Measurements from ENCODE around the gene NTNG2. TPM values are rescaled to one million over a fixed set of nuclear protein-coding genes. Genes with fewer than 3 reads are reported as not detected.

The NTNG2 gene
- total RNA-seq, 2 experiments from 2014 or later, result 1.8 to 2.0 TPM

GRCh38 chr9:132207839-132208615, 46.2 kb downstream of the NTNG2 start:
- Mint-ChIP-seq H3K36me3 (ENCODE audit: low read depth) (no peaks in the 10 kb centered on the region), H3K4me1 (peaks cover 3% of the 10 kb centered on the region), H3K4me3 (no peak overlapping the region), H3K9me3 (ENCODE audit: low read depth) (peaks cover 8% of the 10 kb centered on the region), H3K27me3 (peaks cover 2% of the 10 kb centered on the region), H3K27ac (peak overlapping the region; percentile 39)
- CTCF ChIA-PET, result interaction anchor here (0.6 kb wide), 2 partner anchors 37 to 481 kb away, joined by 3 to 4 read pairs; no protein-coding TSS in a partner anchor
- DNase-seq, result peak; percentile 33
- intact Hi-C loops (cut with DNase I, micrococcal nuclease), result no loop called here
- peak; percentile 66 for ATAC-seq
- POLR2A ChIA-PET, result no interaction called here

- intact Hi-C loops (cut with DNase I, micrococcal nuclease), result no loop called here
- Mint-ChIP-seq H3K27ac (no peak overlapping the region), H3K4me1 (peaks cover 3% of the 10 kb centered on the region), H3K27me3 (peaks cover 2% of the 10 kb centered on the region), H3K36me3 (ENCODE audit: low read depth) (no peaks in the 10 kb centered on the region), H3K9me3 (ENCODE audit: low read depth) (peaks cover 8% of the 10 kb centered on the region), H3K4me3 (no peak overlapping the region)
- ATAC-seq (no peak), DNase-seq (no peak)
- ChIA-PET CTCF (no interaction called here), POLR2A (no interaction called here)
Observed at GRCh38 chr9:132209228-132209627, 47.4 kb downstream of the NTNG2 start.

GRCh38 chr9:132210472-132211145, 48.8 kb downstream of the NTNG2 start:
- Mint-ChIP-seq H3K4me3 (no peak overlapping the region), H3K27ac (no peak overlapping the region), H3K36me3 (ENCODE audit: low read depth) (no peaks in the 10 kb centered on the region), H3K9me3 (ENCODE audit: low read depth) (no peaks in the 10 kb centered on the region), H3K27me3 (peaks cover 2% of the 10 kb centered on the region), H3K4me1 (peaks cover 3% of the 10 kb centered on the region)
- intact Hi-C loops (cut with DNase I, micrococcal nuclease), result no loop called here
- ATAC-seq (peak; percentile 76), DNase-seq (peak; percentile 47)
- POLR2A ChIA-PET, result no interaction called here
- CTCF ChIA-PET, result no interaction called here

DNA sequence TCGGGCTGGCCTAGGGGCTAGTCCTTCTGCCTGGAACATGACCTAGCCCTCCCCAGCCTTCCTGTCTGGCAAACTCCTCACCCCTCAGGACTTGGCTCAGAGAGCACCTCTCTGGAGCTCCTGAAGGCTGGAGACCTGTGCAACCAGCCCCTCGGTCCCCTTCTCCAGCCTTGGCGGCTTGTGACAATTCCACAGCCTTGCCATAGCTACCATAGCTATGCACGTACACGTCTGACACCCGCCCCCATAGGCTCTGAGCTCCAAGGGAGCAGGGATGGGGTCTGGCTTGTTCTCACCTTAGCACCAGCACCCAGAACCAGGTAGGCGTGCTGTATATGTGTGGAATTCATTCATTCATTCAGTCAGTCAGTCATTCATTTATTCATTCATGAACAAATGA, 49.7 kb downstream of the NTNG2 start:
- Mint-ChIP-seq H3K27me3 (peaks cover 2% of the 10 kb centered on the region), H3K9me3 (ENCODE audit: low read depth) (no peaks in the 10 kb centered on the region), H3K4me1 (peaks cover 3% of the 10 kb centered on the region), H3K27ac (no peak overlapping the region), H3K36me3 (ENCODE audit: low read depth) (no peaks in the 10 kb centered on the region), H3K4me3 (no peak overlapping the region)
- ChIA-PET POLR2A (no interaction called here), CTCF (interaction anchor here (0.6 kb wide), 1 partner anchor 144 kb away, joined by 3 read pairs; no protein-coding TSS in a partner anchor)
- intact Hi-C loops (cut with DNase I, micrococcal nuclease), result no loop called here
- no peak for DNase-seq
- no peak for ATAC-seq

DNA sequence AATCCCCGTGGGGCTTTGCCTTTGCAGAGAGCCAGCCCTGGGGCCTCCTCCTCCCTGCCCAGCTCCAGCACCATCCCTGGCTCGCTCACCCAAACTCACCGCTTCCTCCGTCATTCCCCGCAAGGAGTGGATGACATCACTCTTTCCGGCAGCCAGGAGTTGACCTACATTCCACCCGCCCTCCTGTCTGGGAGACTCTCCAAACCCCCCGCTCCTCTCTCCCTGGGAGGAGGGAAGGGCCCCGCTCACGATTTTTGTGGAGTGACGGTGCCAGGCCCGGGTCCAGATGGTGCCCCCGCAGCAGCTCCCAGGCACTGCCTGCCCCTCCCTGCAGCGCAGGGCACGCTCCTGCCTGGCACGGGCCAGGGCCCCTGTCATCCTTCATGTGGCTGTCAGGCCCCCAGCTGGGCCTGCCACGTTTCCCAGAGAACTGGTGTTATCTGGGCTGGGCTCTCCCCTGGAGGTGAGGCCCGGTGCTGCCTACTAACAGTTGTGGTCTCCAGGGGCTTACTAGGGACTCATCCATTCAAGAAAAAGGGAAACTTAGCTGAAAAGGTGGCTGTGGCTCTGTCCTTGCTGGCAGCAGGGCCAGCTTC, 52.3 kb downstream of the NTNG2 start:
- intact Hi-C loops (cut with DNase I, micrococcal nuclease), result no loop called here
- POLR2A ChIA-PET, result no interaction called here
- ATAC-seq (no peak), DNase-seq (no peak)
- no peaks in the 10 kb centered on the region for H3K4me1 Mint-ChIP-seq
- no peaks in the 10 kb centered on the region for H3K36me3 Mint-ChIP-seq (ENCODE audit: low read depth)
- CTCF ChIA-PET, result interaction anchor here (1.9 kb wide), 1 partner anchor 22 kb away, joined by 9 read pairs; no protein-coding TSS in a partner anchor
- H3K27ac Mint-ChIP-seq, result no peak overlapping the region
- H3K4me3 Mint-ChIP-seq, result no peak overlapping the region
- H3K9me3 Mint-ChIP-seq (ENCODE audit: low read depth), result no peaks in the 10 kb centered on the region
- peaks cover under 1% of the 10 kb centered on the region for H3K27me3 Mint-ChIP-seq

DNA sequence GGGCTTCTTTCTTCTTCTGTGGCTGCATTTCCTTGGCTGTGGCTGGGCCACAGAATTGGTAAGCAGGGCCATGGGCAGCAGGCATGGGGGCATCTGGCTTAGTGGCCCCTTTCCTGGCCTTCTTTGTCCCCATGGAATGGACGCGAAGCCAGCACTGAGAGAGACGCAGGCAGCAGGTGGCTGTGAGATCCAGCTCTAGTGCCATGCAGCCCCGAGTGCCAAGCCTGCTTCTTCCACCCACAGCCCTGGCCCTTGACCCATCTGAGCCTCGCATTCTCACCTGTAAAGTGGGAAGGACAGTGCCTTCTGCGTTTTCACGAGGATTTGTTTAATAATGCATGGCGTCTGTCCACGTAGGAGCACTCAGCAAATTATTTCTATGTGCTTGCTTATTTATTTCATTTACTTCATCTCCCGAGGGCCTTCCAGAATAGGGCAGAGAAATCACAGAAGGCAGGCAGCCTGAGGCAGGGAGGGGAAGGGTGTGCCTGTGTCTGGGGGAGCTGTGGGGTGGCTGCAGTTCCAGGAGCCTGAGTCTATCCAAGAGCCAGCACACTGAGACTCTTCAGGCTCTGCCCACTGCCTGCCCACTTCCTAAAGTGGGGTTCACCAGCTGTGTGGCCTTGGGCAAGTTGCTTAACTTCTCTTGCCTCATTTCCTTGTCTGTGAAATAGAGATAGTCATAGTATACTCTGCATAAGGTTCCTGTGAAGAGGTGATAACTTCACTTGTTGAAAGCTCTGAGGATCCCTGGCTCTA, 55.2 kb downstream of the NTNG2 start:
- Mint-ChIP-seq H3K27me3 (no peaks in the 10 kb centered on the region), H3K4me1 (no peaks in the 10 kb centered on the region), H3K9me3 (ENCODE audit: low read depth) (no peaks in the 10 kb centered on the region), H3K4me3 (no peak overlapping the region), H3K36me3 (ENCODE audit: low read depth) (no peaks in the 10 kb centered on the region), H3K27ac (no peak overlapping the region)
- POLR2A ChIA-PET, result no interaction called here
- CTCF ChIA-PET, result interaction anchor here (1.8 kb wide), 1 partner anchor 19 kb away, joined by 4 read pairs; no protein-coding TSS in a partner anchor
- ATAC-seq (no peak), DNase-seq (no peak)
- intact Hi-C loops (cut with DNase I, micrococcal nuclease), result no loop called here

DNA sequence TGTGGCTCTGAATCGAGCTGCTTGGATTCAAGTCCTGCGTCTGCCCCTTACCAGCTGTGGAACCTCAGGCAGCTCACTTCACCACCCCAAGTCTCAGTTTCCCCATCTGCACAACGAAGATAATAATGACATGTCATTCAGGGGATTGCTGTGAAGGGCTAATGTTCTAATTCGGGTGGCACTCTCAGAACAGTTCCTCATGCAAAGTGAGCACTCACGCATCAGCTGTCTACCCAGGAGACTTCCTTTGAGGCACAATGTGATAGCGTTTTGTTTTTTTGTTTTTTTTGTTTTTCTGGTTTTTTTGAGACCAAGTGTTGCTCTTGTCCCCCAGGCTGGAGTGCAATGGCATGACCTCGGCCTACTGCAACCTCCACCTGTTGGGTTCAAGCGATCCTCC, 56.4 kb downstream of the NTNG2 start:
- H3K36me3 Mint-ChIP-seq (ENCODE audit: low read depth), result no peaks in the 10 kb centered on the region
- CTCF ChIA-PET, result interaction anchor here (0.9 kb wide), 1 partner anchor 48 kb away, joined by 3 read pairs; no protein-coding TSS in a partner anchor
- no peak overlapping the region for H3K27ac Mint-ChIP-seq
- DNase-seq (no peak), ATAC-seq (no peak)
- POLR2A ChIA-PET, result no interaction called here
- intact Hi-C loops (cut with DNase I, micrococcal nuclease), result no loop called here
- H3K9me3 Mint-ChIP-seq (ENCODE audit: low read depth), result no peaks in the 10 kb centered on the region
- H3K4me3 Mint-ChIP-seq, result no peak overlapping the region
- H3K27me3 Mint-ChIP-seq, result peaks cover under 1% of the 10 kb centered on the region
- no peaks in the 10 kb centered on the region for H3K4me1 Mint-ChIP-seq

DNA sequence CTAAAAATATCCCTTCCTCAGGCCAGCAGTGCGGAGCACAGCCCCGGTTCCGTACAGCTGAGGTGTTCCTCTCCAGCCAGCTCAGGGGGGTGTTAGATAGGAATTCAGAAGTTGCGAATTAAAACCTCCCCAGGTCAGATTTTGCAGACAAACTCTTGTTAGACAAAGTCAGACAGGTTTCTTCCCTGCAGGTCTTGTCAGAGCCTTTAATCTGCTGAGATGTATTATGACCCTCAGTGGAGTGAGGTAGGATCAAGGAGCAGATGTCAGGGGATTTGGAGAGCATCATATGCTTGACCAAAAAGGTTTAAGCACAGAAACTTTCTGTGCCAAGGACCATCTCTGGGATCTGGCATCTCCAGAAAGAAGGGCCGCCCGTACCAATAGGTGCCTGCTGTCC, 60.1 kb downstream of the NTNG2 start:
- Mint-ChIP-seq H3K9me3 (ENCODE audit: low read depth) (no peaks in the 10 kb centered on the region), H3K4me3 (no peak overlapping the region), H3K4me1 (no peaks in the 10 kb centered on the region), H3K27ac (no peak overlapping the region), H3K27me3 (peaks cover 2% of the 10 kb centered on the region), H3K36me3 (ENCODE audit: low read depth) (no peaks in the 10 kb centered on the region)
- ATAC-seq, result no peak
- ChIA-PET POLR2A (no interaction called here), CTCF (interaction anchor here (0.7 to 1.3 kb wide), 5 partner anchors 14 to 52 kb away, joined by 3 to 6 read pairs (median 5); no protein-coding TSS in a partner anchor)
- DNase-seq, result no peak
- intact Hi-C loops (cut with DNase I, micrococcal nuclease), result no loop called here

GRCh38 chr9:132224645-132225044, 62.8 kb downstream of the NTNG2 start:
- Mint-ChIP-seq H3K36me3 (ENCODE audit: low read depth) (no peaks in the 10 kb centered on the region), H3K27ac (no peak overlapping the region), H3K4me1 (no peaks in the 10 kb centered on the region), H3K27me3 (peaks cover 4% of the 10 kb centered on the region), H3K4me3 (no peak overlapping the region), H3K9me3 (ENCODE audit: low read depth) (no peaks in the 10 kb centered on the region)
- ChIA-PET POLR2A (no interaction called here), CTCF (no interaction called here)
- ATAC-seq, result no peak
- DNase-seq, result no peak
- intact Hi-C loops (cut with DNase I, micrococcal nuclease), result no loop called here

DNA sequence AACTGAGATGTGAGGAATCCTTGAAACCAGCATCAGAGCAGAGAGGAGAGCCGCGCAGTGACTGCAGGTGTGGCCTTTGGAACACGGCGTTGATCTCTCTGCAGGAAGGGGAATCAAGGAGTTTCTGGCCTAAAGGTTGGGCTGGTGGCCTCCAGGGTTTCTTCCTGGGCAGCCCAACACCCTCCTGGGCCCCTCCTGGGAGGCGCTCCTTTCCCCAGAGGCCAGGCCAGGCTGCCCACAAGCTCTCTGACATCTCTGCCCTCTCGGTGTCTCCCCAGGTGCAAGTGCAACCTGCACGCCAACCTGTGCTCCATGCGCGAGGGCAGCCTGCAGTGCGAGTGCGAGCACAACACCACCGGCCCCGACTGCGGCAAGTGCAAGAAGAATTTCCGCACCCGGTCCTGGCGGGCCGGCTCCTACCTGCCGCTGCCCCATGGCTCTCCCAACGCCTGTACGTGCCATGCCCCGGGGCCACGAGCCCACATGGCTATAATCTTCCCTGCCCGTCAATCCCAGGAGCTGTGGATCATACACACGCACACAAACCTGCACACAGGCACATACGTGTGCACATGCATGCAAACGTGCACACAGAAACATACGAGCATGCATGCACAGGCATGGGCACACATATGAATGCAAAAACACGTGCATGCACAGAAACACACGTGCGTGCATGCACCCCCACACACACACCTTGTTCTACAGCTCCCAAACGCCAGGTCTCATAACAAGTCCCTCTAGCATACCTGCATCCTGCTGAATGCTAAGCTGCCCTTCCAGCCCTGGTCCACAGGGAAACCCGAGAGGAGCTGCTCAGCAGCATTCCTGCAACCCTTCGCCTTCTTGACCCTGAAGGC, 64.9 kb downstream of the NTNG2 start:
- CTCF ChIA-PET, result interaction anchor here (1.0 to 1.8 kb wide), 2 partner anchors 10 to 13 kb away, joined by 3 to 6 read pairs; no protein-coding TSS in a partner anchor
- H3K27ac Mint-ChIP-seq, result no peak overlapping the region
- intact Hi-C loops (cut with DNase I, micrococcal nuclease), result no loop called here
- H3K36me3 Mint-ChIP-seq (ENCODE audit: low read depth), result no peaks in the 10 kb centered on the region
- POLR2A ChIA-PET, result no interaction called here
- peaks cover 4% of the 10 kb centered on the region for H3K27me3 Mint-ChIP-seq
- no peak for ATAC-seq
- H3K4me1 Mint-ChIP-seq, result no peaks in the 10 kb centered on the region
- H3K9me3 Mint-ChIP-seq (ENCODE audit: low read depth), result no peaks in the 10 kb centered on the region
- no peak overlapping the region for H3K4me3 Mint-ChIP-seq
- no peak for DNase-seq
